Cardiac fibroblast (primary cell): ENCODE results near the gene CDKAL1.
"Not testable (repeated sequence)": the region's sequence is repeated elsewhere in the genome, so short reads cannot be mapped to it uniquely, and the experiment has no call there.

Experiments used
- DNase-seq, 2 donors: peaks; one replicate each; pipeline versions ENCODE4 v3.0.0 to v3.0.0-alpha.2; 2010; ENCODE audit warnings: low read depth in 2 of 2
- H3K4me3 ChIP-seq, 2 donors: replicated peaks in 1 of 2; 1 replicate in 1 of 2; 2 replicates in 1 of 2; pipeline ENCODE4 v1.5.1; 2011; ENCODE audit warnings: low read depth in 2 of 2, low read length in 2 of 2, mild to moderate bottlenecking in 2 of 2, moderate library complexity in 1 of 2
- TF ChIP-seq, protein P1 (sequence below): IDR thresholded peaks from one replicate; pipeline ENCODE4 v1.5.1; 2011; ENCODE audit warnings: low read depth, mild to moderate bottlenecking, low read length, inconsistent platforms

The CDKAL1 gene

GRCh38 chr6:20633566-20634340, 99.5 kb downstream of the CDKAL1 start:
- no peak overlapping the region for H3K4me3 ChIP-seq
- TF ChIP-seq, protein P1, sequence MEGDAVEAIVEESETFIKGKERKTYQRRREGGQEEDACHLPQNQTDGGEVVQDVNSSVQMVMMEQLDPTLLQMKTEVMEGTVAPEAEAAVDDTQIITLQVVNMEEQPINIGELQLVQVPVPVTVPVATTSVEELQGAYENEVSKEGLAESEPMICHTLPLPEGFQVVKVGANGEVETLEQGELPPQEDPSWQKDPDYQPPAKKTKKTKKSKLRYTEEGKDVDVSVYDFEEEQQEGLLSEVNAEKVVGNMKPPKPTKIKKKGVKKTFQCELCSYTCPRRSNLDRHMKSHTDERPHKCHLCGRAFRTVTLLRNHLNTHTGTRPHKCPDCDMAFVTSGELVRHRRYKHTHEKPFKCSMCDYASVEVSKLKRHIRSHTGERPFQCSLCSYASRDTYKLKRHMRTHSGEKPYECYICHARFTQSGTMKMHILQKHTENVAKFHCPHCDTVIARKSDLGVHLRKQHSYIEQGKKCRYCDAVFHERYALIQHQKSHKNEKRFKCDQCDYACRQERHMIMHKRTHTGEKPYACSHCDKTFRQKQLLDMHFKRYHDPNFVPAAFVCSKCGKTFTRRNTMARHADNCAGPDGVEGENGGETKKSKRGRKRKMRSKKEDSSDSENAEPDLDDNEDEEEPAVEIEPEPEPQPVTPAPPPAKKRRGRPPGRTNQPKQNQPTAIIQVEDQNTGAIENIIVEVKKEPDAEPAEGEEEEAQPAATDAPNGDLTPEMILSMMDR: no peak

DNA sequence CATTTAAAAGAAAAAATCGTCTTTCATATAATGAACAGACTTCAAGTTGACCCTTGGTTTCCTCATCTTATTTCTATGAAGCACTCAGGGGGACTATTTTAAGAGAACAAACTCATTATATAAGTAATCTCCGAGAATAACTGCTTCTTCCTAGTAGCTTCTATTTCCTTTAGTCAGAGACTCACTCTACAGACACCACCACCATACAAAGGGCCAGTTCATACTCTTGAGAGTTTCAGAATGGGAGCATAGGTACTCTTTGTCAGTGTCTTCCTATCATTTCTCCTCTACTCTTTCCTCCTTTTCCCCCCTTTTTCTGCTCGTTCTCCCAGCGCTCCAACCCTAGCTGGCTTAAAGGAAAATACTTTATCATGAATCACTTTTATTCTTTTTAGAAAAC, 104.9 kb downstream of the CDKAL1 start:
- no peak overlapping the region for H3K4me3 ChIP-seq
- no peak for DNase-seq
- TF ChIP-seq, protein P1: no peak

More at GRCh38 chr6:20633566-20634340, 99.5 kb downstream of the CDKAL1 start:
- no peak for DNase-seq

- H3K4me3 ChIP-seq: no peak overlapping the region
- no peak for DNase-seq
- TF ChIP-seq, protein P1: no peak
These were observed 105.9 kb downstream of the CDKAL1 start for GRCh38 chr6:20640181-20640580.

DNA sequence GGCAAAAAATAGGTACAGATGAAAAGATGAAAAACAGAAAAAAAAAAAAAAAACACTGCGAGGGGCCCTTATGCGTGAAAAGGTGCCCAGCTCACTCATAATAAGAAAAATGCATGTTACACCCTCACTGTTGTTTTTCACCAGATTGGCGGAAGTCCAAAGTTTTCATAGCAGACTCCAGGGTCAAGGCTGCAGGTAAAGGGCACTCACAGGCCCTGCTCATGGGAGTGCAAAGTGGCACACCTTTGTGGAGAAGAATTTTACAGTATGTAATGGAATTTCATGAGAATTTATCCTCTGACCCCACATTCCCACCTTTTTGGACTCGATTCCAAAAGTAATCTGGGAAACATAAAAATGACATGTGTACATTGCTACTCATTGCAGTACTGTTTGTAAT, 108.2 kb downstream of the CDKAL1 start:
- H3K4me3 ChIP-seq: no peak overlapping the region
- no peak for DNase-seq
- TF ChIP-seq, protein P1: no peak

- TF ChIP-seq, protein P1: no peak
- peak; percentile 37 to 59 for DNase-seq
- H3K4me3 ChIP-seq: no peak overlapping the region
These were observed 110.6 kb downstream of the CDKAL1 start for GRCh38 chr6:20644667-20645370.

DNA sequence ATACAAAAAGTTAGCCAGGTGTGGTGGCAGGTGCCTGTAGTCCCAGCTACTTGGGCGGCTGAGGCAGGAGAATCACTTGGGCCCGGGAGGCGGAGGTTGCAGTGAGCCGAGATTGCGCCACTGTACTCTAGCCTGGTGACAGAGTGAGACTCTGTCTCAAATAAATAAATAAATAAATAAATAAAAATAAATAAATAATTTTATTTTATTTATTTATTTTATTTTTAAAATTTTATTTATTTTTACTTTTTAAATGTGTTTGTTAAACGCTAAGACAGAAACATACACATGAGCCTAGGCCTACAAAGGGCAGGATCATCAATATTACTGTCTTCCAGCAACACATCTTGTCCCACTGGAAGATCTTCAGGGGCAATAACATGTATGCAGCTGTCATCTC, 111.3 kb downstream of the CDKAL1 start:
- not testable (repeated sequence) for DNase-seq, H3K4me3 ChIP-seq

DNA sequence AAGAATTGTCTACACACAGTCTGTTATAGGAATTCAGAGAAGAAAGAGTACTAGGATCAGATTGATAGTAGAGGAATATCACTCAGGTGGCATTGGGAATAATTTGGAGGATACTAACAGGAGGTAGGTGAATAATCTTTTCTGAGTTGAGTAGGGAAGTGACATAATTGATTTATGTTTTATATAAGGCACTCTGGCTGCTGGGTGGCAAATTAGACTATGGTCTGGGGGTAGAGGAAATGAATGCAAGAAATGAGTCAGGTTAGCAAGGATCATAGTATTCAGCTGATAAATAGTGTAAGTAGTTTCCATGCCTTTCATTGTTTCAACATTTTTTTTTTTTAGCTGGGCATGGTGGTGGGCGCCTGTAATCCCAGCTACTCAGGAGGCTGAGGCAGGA, 113.3 kb downstream of the CDKAL1 start:
- no peak for DNase-seq
- TF ChIP-seq, protein P1: no peak
- no peak overlapping the region for H3K4me3 ChIP-seq

DNA sequence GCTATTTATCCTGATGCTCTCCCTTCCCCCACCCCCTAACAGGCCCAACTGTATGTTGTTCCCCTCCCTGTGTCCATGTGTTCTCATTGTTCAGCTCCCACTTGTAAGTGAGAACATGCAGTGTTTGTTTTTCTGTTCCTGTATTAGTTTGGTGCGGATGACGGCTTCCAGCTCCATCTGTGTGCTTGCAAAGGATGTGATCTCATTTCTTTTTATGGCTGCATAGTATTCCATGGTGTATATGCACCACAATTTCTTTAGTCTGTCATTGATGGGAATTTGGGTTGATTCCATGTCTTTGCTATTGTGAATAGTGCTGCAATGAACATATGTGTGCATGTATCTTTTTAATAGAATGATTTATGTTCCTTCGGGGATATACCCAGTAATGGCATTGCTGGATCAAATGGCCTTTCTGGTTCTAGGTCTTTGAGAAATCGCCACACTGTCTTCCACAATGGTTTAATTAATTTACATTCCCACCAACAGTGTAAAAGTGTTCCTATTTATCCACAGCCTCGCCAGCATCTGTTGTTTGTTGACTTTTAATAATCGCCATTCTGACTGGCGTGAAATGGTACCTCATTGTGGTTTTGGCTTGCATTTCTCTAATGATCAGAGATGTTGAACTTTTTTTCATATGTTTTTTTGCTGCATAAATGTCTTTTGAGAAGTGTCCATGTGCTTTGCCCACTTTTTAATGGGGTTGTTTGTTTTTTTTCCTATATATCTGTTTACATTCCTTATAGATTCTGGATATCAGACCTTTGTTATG, 115.6 kb downstream of the CDKAL1 start:
- not testable (repeated sequence) for DNase-seq, H3K4me3 ChIP-seq
